ENCODE data around the gene PRKD1.
"Not testable (repeated sequence)": the region's sequence is repeated elsewhere in the genome, so short reads cannot be mapped to it uniquely, and the experiment has no call there.

The PRKD1 gene

DNA sequence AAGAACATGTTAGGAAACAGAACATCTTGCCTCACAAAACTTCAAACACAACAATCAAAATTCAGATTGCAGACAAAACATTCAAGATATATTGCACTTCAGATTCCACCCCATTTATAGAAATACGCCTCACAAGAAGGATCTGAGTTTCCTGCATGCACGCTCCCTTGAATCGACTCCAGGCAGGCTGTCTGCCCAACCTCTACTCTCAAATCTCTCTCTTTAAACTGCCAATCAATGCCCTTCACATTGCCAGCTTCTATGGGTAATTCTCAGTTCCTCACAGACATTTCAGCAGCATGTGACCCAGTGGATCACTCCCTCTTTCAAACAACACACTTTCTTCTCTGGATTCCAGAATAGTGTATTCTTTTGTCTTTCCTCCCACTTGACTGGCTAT lies 184.1 kb downstream of the PRKD1 start:
- TF ChIP-seq CTCF (conservative IDR thresholded peaks at IDR 0.05; ENCODE audit: control insufficient read depth, insufficient read depth, low read depth, low read length): no peak
- no peak overlapping the region for H3K4me3 ChIP-seq (ENCODE audit: control insufficient read depth, low read depth, low read length)
- DNase-seq (ENCODE audit: low read depth): no peak

DNA sequence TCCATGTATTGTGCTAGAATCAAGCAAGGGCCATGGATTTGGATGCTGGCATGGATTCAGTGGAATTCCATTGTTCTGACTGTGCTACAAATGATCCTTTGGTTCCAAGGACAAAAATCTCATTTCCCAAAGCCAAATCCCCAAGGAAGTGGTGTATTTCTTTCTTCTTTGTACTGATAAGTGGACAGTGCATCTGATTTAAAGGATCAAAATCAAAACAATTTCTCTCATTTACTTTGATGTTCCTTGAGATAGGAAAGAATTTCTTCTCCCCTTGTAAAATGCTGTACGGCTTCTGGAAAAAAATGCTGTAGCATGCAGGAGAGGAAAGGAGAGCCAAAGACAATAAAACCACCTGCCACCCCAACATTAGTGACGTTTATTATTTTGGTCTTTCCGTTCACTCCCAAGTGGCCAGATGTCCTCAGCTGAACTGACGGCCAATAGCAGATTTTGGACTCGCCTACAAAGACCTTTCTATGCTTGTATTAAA lies 185.7 kb downstream of the PRKD1 start:
- no peak for TF ChIP-seq CTCF (conservative IDR thresholded peaks at IDR 0.05; ENCODE audit: control insufficient read depth, insufficient read depth, low read depth, low read length)
- DNase-seq (ENCODE audit: low read depth): peak; percentile 79
- no peak overlapping the region for H3K4me3 ChIP-seq (ENCODE audit: control insufficient read depth, low read depth, low read length)

DNA sequence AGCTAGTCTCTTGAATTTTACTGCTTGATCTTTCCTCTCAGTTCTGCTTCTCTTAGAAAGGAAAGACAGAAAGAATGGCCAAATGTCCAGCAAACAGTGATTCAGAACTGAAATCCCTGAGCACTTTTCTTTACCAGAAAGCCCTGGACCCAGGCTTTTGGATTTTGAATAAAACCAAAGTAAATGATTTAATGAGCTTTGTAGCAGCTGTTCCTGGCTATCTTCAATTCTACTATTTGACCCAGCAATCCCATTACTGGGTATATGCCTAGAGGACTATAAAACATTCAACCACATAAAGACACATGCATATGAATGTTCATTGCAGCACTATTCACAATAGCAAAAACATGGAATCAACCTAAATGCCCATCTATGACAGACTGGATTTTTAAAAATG lies 187.2 kb downstream of the PRKD1 start:
- no peak for DNase-seq (ENCODE audit: low read depth)
- TF ChIP-seq CTCF (conservative IDR thresholded peaks at IDR 0.05; ENCODE audit: control insufficient read depth, insufficient read depth, low read depth, low read length): no peak
- no peak overlapping the region for H3K4me3 ChIP-seq (ENCODE audit: control insufficient read depth, low read depth, low read length)

- DNase-seq (ENCODE audit: low read depth): no peak
- H3K4me3 ChIP-seq (ENCODE audit: control insufficient read depth, low read depth, low read length): no peak overlapping the region
- no peak for TF ChIP-seq CTCF (conservative IDR thresholded peaks at IDR 0.05; ENCODE audit: control insufficient read depth, insufficient read depth, low read depth, low read length)
Observed at GRCh38 chr14:29738950-29739349, 188.7 kb downstream of the PRKD1 start.

DNA sequence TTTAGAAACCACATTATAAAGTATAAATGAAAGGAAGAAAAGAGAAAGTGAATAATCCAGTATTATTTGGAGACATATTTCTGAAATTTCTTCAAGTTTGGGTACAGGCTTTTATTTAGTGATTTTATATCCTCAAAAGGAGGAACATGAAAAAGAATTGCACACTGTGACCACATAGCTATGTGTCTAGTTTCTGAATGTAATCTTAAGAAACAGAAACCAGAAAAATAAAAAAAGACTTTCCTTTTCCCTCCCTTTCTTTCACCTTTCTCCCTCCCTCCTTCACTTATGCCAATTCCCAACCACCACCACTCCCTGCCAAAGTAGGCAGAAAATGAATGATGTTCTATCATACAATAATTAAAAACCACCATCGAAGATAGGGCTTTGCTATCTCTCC lies 189.6 kb downstream of the PRKD1 start:
- H3K4me3 ChIP-seq (ENCODE audit: control insufficient read depth, low read depth, low read length): no peak overlapping the region
- TF ChIP-seq CTCF (conservative IDR thresholded peaks at IDR 0.05; ENCODE audit: control insufficient read depth, insufficient read depth, low read depth, low read length): no peak
- no peak for DNase-seq (ENCODE audit: low read depth)

- DNase-seq (ENCODE audit: low read depth): peak; percentile 61
- no peak overlapping the region for H3K4me3 ChIP-seq (ENCODE audit: control insufficient read depth, low read depth, low read length)
- TF ChIP-seq CTCF (conservative IDR thresholded peaks at IDR 0.05; ENCODE audit: control insufficient read depth, insufficient read depth, low read depth, low read length): no peak
Observed at GRCh38 chr14:29735459-29735858, 192.2 kb downstream of the PRKD1 start.

DNA sequence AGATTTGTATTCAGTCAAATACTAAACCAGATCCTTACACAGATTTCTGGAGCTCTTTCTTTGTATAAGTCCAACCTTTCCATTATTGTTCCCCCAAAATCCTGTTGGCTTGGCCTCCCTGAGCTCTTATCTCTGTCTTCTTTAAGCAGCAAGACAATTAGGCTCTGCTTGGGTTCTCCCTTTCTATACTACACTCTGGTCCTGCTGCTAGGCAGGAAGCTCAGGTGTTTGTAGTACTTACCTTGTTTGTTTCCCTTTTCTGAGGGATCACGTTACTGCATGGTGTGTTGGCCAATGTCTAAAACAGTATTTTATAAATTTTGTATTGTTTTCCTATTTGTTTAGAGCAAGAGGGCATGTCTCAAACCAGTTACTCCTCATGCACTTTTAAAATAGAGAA lies 192.9 kb downstream of the PRKD1 start:
- TF ChIP-seq CTCF (conservative IDR thresholded peaks at IDR 0.05; ENCODE audit: control insufficient read depth, insufficient read depth, low read depth, low read length): no peak
- DNase-seq (ENCODE audit: low read depth): no peak
- no peak overlapping the region for H3K4me3 ChIP-seq (ENCODE audit: control insufficient read depth, low read depth, low read length)

DNA sequence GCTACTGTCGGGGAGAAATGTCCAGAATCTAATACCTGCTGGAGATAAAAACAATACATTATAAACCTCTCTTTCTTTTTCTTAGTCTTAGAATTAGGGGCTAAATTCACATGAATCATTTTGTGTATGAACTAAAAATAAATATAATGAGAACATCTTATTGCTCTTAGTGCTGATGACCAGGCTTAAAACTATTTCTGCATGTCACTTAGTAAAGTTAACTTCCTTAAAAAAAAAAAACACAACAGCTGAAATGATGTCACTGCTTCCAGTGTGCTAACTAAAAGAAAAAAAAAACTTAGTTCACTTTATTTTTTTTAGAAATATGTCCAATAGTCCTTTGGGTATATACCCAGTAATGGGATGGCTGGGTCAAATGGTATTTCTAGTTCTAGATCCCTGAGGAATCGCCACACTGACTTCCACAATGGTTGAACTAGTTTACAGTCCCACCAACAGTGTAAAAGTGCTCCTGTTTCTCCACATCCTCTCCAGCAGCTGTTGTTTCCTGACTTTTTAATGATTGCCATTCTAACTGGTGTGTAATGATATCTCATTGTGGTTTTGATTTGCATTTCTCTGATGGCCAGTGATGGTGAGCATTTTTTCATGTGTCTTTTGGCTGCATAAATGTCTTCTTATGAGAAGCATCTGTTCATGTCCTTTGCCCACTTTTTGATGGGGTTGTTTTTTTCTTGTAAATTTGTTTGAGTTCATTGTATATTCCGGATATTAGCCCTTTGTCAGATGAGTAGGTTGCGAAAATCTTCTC lies 200.9 kb downstream of the PRKD1 start:
- peak; percentile 86 for DNase-seq (ENCODE audit: low read depth)
- not testable (repeated sequence) for H3K4me3 ChIP-seq (ENCODE audit: control insufficient read depth, low read depth, low read length)

Measured in fibroblast of mammary gland (primary cell).